SW480 (cell line): ENCODE measurements around the gene NES.

Experiments used
- DNase-seq: peaks from one replicate; pipeline ENCODE4 v3.0.0-alpha.2; 2016; ENCODE audit warnings: low spot score

The NES gene

GRCh38 chr1:156618853-156619581 is 58.2 kb downstream of the NES start, which contains the start of gene HAPLN2:
HAPLN2 (plus strand) TSS chr1:156619415; CDS start chr1:156623491, 4,076 bp downstream.
- no peak for DNase-seq
